ENCODE measurements around the gene SLC1A5.

- TF ChIP-seq POLR2AphosphoS5 (IDR thresholded peaks at IDR 0.05; ENCODE audit: low read depth, low read length) (no peak), POLR2A (IDR thresholded peaks at IDR 0.05; ENCODE audit: low read depth, low read length) (no peak), TAF1 (IDR thresholded peaks at IDR 0.05; ENCODE audit: borderline replicate concordance, low read depth, low read length) (no peak)
Measured at GRCh38 chr19:46755853-46756543, 32.4 kb downstream of the SLC1A5 start.
